Stomach (tissue), 4 donors: ENCODE data around the gene CHGA.

Source experiments
- EP300 ChIP-seq: sonication (generic); formaldehyde crosslinking; IDR thresholded peaks from one replicate; pipeline ENCODE4 v1.6.1; 2017; ENCODE audit warnings: antibody characterized with exemption
- POLR2A ChIP-seq, 4 donors: fragments of 450-650 bp; IDR thresholded peaks; one replicate each; pipeline ENCODE4 v1.6.1; 2016; ENCODE audit warnings: antibody characterized with exemption in 4 of 4, control low read depth in 2 of 4, mild to moderate bottlenecking in 1 of 4, moderate library complexity in 1 of 4
- POLR2AphosphoS5 ChIP-seq, 3 donors: sonication (generic); formaldehyde crosslinking; IDR thresholded peaks; one replicate each; pipeline ENCODE4 v1.6.1; 2016; ENCODE audit warnings: antibody characterized with exemption in 3 of 3
- TF ChIP-seq, protein P1 (sequence below), 7 experiments: fragments of 450-650 bp in 4 of 7; fragments of 200-600 bp in 3 of 7; sonication (generic) in 3 of 7; IDR thresholded peaks; one replicate each; pipeline ENCODE4 v1.5.1; 2016 to 2019; ENCODE audit warnings: antibody characterized with exemption in 7 of 7, control low read depth in 2 of 7, mild to moderate bottlenecking in 1 of 7

DNA sequence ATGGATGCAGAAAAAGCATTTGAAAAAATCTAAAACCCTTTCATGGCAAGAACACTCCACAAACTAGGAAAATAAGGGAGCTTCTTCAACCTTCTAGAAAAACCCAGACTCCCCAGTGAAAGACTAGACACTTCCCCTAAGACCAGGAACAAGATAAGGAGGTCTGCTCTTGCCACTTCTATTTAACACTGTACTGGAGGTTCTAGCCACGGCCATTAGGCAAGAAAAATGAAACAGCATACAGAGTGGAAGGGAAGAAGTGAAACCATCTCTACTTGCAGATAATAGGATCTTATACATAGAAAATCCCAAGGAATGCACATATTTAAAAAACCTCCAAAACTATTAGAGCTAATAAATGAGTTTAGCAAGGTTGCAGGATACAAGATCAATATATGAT, 42.3 kb downstream of the CHGA start:
- TF ChIP-seq POLR2A (IDR thresholded peaks at IDR 0.05) (no peak), POLR2AphosphoS5 (IDR thresholded peaks at IDR 0.05) (no peak), EP300 (no peak)
- TF ChIP-seq, protein P1, sequence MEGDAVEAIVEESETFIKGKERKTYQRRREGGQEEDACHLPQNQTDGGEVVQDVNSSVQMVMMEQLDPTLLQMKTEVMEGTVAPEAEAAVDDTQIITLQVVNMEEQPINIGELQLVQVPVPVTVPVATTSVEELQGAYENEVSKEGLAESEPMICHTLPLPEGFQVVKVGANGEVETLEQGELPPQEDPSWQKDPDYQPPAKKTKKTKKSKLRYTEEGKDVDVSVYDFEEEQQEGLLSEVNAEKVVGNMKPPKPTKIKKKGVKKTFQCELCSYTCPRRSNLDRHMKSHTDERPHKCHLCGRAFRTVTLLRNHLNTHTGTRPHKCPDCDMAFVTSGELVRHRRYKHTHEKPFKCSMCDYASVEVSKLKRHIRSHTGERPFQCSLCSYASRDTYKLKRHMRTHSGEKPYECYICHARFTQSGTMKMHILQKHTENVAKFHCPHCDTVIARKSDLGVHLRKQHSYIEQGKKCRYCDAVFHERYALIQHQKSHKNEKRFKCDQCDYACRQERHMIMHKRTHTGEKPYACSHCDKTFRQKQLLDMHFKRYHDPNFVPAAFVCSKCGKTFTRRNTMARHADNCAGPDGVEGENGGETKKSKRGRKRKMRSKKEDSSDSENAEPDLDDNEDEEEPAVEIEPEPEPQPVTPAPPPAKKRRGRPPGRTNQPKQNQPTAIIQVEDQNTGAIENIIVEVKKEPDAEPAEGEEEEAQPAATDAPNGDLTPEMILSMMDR (IDR thresholded peaks at IDR 0.05) = no peak
